ENCODE measurements around the gene FGFR2.

Gene FGFR2

DNA sequence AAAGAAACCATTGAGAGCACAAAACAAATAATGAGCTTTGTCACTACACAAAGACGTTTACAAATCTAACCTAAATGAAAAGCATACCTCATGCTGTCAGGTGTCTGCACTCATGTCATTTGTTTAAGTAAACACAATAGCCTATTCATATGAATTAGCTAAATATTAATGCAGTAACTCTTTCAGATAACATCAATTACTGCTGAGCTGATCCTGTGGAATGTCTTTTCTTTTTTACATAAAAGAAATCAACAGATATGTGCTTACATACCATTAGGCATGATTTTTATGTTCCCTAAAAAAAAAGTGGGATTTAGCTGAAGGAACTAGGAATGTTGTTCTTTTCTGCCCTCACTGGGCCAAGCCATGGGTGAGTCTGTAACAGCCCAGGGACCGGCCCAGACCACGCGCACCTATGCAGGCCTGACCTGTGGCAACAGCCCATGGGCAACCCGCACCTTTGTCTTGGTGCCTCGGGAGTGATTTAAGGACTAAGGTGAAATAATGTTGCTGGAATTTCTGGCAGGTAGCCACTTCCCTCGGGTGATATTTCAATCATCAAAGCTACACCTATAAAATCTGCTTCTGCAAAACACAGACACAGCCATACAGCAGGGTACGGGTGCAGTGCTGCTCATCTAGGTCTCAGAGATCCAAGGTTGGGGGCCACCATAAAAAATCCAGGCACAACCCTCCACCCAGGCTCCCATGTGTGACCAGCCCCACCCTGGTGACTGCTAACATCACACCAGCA, 44.6 kb downstream of the FGFR2 start:
- H3K36me3 Mint-ChIP-seq (ENCODE audit: insufficient read depth): no peaks in the 10 kb centered on the region
- H3K27me3 Mint-ChIP-seq: no peaks in the 10 kb centered on the region
- H3K27ac Mint-ChIP-seq (ENCODE audit: low read depth): no peak overlapping the region
- no peak overlapping the region for H3K4me3 Mint-ChIP-seq
- DNase-seq (ENCODE audit: low spot score in 2 of 2): no peak
- H3K4me1 Mint-ChIP-seq: no peaks in the 10 kb centered on the region
- no peaks in the 10 kb centered on the region for H3K9me3 Mint-ChIP-seq
- no peak for ATAC-seq (replicated peaks; ENCODE audit: extremely low read depth, poor library complexity, severe bottlenecking)

GRCh38 chr10:121552746-121553145, 45.5 kb downstream of the FGFR2 start:
- Mint-ChIP-seq H3K27ac (ENCODE audit: low read depth) (no peak overlapping the region), H3K27me3 (no peaks in the 10 kb centered on the region), H3K4me1 (no peaks in the 10 kb centered on the region), H3K9me3 (no peaks in the 10 kb centered on the region), H3K36me3 (ENCODE audit: insufficient read depth) (no peaks in the 10 kb centered on the region), H3K4me3 (no peak overlapping the region)
- DNase-seq (ENCODE audit: low spot score in 2 of 2): no peak
- ATAC-seq (replicated peaks; ENCODE audit: extremely low read depth, poor library complexity, severe bottlenecking): no peak

- DNase-seq (ENCODE audit: low spot score in 2 of 2) (no peak), ATAC-seq (replicated peaks; ENCODE audit: extremely low read depth, poor library complexity, severe bottlenecking) (no peak)
- Mint-ChIP-seq H3K4me1 (no peaks in the 10 kb centered on the region), H3K27me3 (no peaks in the 10 kb centered on the region), H3K4me3 (no peak overlapping the region), H3K9me3 (no peaks in the 10 kb centered on the region), H3K36me3 (ENCODE audit: insufficient read depth) (no peaks in the 10 kb centered on the region), H3K27ac (ENCODE audit: low read depth) (no peak overlapping the region)
These were observed 46.9 kb downstream of the FGFR2 start for GRCh38 chr10:121551210-121551885.

- no peak for ATAC-seq (replicated peaks; ENCODE audit: extremely low read depth, poor library complexity, severe bottlenecking)
- H3K4me1 Mint-ChIP-seq: no peaks in the 10 kb centered on the region
- no peak overlapping the region for H3K4me3 Mint-ChIP-seq
These were observed 53.9 kb downstream of the FGFR2 start for GRCh38 chr10:121544301-121544869.

GRCh38 chr10:121543545-121543944, 54.7 kb downstream of the FGFR2 start:
- no peak for DNase-seq (ENCODE audit: low spot score in 2 of 2)
- no peaks in the 10 kb centered on the region for H3K36me3 Mint-ChIP-seq (ENCODE audit: insufficient read depth)
- no peak for ATAC-seq (replicated peaks; ENCODE audit: extremely low read depth, poor library complexity, severe bottlenecking)
- H3K27me3 Mint-ChIP-seq: no peaks in the 10 kb centered on the region
- no peaks in the 10 kb centered on the region for H3K9me3 Mint-ChIP-seq
- H3K4me3 Mint-ChIP-seq: no peak overlapping the region
- no peak overlapping the region for H3K27ac Mint-ChIP-seq (ENCODE audit: low read depth)
- no peaks in the 10 kb centered on the region for H3K4me1 Mint-ChIP-seq

More at GRCh38 chr10:121544301-121544869, 53.9 kb downstream of the FGFR2 start:
- DNase-seq (ENCODE audit: low spot score in 2 of 2): no peak
- no peaks in the 10 kb centered on the region for H3K27me3 Mint-ChIP-seq
- no peak overlapping the region for H3K27ac Mint-ChIP-seq (ENCODE audit: low read depth)
- no peaks in the 10 kb centered on the region for H3K9me3 Mint-ChIP-seq
- no peaks in the 10 kb centered on the region for H3K36me3 Mint-ChIP-seq (ENCODE audit: insufficient read depth)

- Mint-ChIP-seq H3K27me3 (no peaks in the 10 kb centered on the region), H3K4me3 (no peak overlapping the region), H3K36me3 (ENCODE audit: insufficient read depth) (no peaks in the 10 kb centered on the region), H3K4me1 (no peaks in the 10 kb centered on the region), H3K9me3 (no peaks in the 10 kb centered on the region), H3K27ac (ENCODE audit: low read depth) (no peak overlapping the region)
- DNase-seq (ENCODE audit: low spot score in 2 of 2) (no peak), ATAC-seq (replicated peaks; ENCODE audit: extremely low read depth, poor library complexity, severe bottlenecking) (no peak)
These were observed 56.7 kb downstream of the FGFR2 start for GRCh38 chr10:121541450-121542120.

DNA sequence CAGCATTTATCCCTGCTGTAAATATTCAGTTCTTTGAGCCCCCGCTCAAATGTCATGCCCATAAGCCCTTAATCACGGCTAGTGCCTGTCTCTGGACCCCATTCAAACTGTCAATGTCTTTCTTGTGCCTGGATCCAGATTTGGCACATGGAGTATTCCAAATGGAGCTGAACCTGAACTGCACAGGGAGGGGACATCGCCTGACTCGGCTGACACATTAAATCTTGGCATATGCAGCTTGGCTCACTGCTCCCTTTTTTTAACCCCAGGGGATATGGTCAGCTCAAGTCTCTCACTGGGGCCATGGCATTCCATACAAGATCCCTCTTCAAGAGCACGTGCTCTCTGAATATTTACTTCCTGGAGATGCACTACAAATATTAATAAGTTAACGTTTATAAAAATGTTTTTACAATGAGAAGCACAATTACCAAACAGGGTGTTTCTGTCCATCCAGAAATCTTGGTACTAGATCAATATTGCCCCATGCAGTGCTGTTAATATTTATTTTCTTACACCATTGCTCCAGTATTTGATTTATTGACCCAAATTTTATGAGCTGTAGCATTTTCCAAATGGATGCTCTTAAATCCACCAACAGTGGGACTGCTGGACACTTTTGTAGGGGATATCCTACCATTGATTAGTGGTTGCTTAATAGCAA, 57.4 kb downstream of the FGFR2 start:
- Mint-ChIP-seq H3K36me3 (ENCODE audit: insufficient read depth) (no peaks in the 10 kb centered on the region), H3K4me1 (no peaks in the 10 kb centered on the region), H3K27ac (ENCODE audit: low read depth) (no peak overlapping the region), H3K4me3 (no peak overlapping the region), H3K9me3 (no peaks in the 10 kb centered on the region), H3K27me3 (no peaks in the 10 kb centered on the region)
- DNase-seq (ENCODE audit: low spot score in 2 of 2): no peak
- ATAC-seq (replicated peaks; ENCODE audit: extremely low read depth, poor library complexity, severe bottlenecking): no peak

GRCh38 chr10:121539786-121540185, 58.5 kb downstream of the FGFR2 start:
- DNase-seq (ENCODE audit: low spot score in 2 of 2) (no peak), ATAC-seq (replicated peaks; ENCODE audit: extremely low read depth, poor library complexity, severe bottlenecking) (no peak)
- Mint-ChIP-seq H3K4me3 (no peak overlapping the region), H3K27ac (ENCODE audit: low read depth) (no peak overlapping the region), H3K9me3 (no peaks in the 10 kb centered on the region), H3K27me3 (no peaks in the 10 kb centered on the region), H3K4me1 (no peaks in the 10 kb centered on the region), H3K36me3 (ENCODE audit: insufficient read depth) (no peaks in the 10 kb centered on the region)

GRCh38 chr10:121536310-121536913, 61.8 kb downstream of the FGFR2 start:
- H3K36me3 Mint-ChIP-seq (ENCODE audit: insufficient read depth): no peaks in the 10 kb centered on the region
- DNase-seq (ENCODE audit: low spot score in 2 of 2): no peak

DNA sequence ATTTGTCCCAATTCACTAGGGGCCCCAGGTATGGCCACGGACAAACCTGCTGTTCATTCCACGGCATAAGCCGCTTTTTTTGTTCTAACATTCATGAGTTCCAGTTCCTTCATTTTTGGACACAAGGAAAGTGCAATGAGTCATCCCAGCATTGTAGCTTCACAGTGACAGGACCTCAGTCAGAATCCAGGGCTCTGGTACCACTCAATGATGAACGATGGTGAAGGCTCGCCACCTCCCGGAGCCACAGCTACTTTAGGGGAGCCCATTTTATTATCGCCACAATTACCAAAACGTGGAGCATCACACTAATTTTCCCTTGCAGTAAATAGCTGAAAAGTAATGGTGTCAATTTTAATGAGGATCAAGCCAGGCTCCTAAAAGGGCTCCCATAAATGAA, 62.9 kb downstream of the FGFR2 start:
- H3K9me3 Mint-ChIP-seq: no peaks in the 10 kb centered on the region
- ATAC-seq (replicated peaks; ENCODE audit: extremely low read depth, poor library complexity, severe bottlenecking): no peak
- H3K4me1 Mint-ChIP-seq: no peaks in the 10 kb centered on the region

More at GRCh38 chr10:121536310-121536913, 61.8 kb downstream of the FGFR2 start:
- no peak overlapping the region for H3K27ac Mint-ChIP-seq (ENCODE audit: low read depth)
- no peak for ATAC-seq (replicated peaks; ENCODE audit: extremely low read depth, poor library complexity, severe bottlenecking)
- no peaks in the 10 kb centered on the region for H3K9me3 Mint-ChIP-seq
- H3K27me3 Mint-ChIP-seq: no peaks in the 10 kb centered on the region
- no peak overlapping the region for H3K4me3 Mint-ChIP-seq
- H3K4me1 Mint-ChIP-seq: no peaks in the 10 kb centered on the region

GRCh38 chr10:121532292-121532864, 65.9 kb downstream of the FGFR2 start:
- Mint-ChIP-seq H3K9me3 (no peaks in the 10 kb centered on the region), H3K27ac (ENCODE audit: low read depth) (no peak overlapping the region), H3K4me3 (no peak overlapping the region), H3K27me3 (no peaks in the 10 kb centered on the region), H3K36me3 (ENCODE audit: insufficient read depth) (no peaks in the 10 kb centered on the region), H3K4me1 (peaks cover 5% of the 10 kb centered on the region)
- DNase-seq (ENCODE audit: low spot score in 2 of 2) (no peak), ATAC-seq (replicated peaks; ENCODE audit: extremely low read depth, poor library complexity, severe bottlenecking) (no peak)

More for the DNA sequence above, 62.9 kb downstream of the FGFR2 start:
- no peak overlapping the region for H3K27ac Mint-ChIP-seq (ENCODE audit: low read depth)
- H3K4me3 Mint-ChIP-seq: no peak overlapping the region
- DNase-seq (ENCODE audit: low spot score in 2 of 2): no peak
- H3K36me3 Mint-ChIP-seq (ENCODE audit: insufficient read depth): no peaks in the 10 kb centered on the region
- no peaks in the 10 kb centered on the region for H3K27me3 Mint-ChIP-seq

GRCh38 chr10:121531830-121532178, 66.4 kb downstream of the FGFR2 start:
- H3K27ac Mint-ChIP-seq (ENCODE audit: low read depth): no peak overlapping the region
- ATAC-seq (replicated peaks; ENCODE audit: extremely low read depth, poor library complexity, severe bottlenecking): no peak
- no peak for DNase-seq (ENCODE audit: low spot score in 2 of 2)
- H3K27me3 Mint-ChIP-seq: no peaks in the 10 kb centered on the region
- no peaks in the 10 kb centered on the region for H3K36me3 Mint-ChIP-seq (ENCODE audit: insufficient read depth)
- H3K9me3 Mint-ChIP-seq: no peaks in the 10 kb centered on the region
- H3K4me3 Mint-ChIP-seq: no peak overlapping the region
- H3K4me1 Mint-ChIP-seq: peaks cover 5% of the 10 kb centered on the region

All from central memory CD8-positive, alpha-beta T cell (primary cell).